MM.1S (cell line): ENCODE data around the gene POU4F1.

Experiments
- CTCF ChIP-seq: fragments of 300-600 bp; sonication (generic); IDR thresholded peaks from 2 replicates; pipeline ENCODE4 v1.5.1; 2016; ENCODE audit warnings: antibody characterized with exemption, low read length, mixed read lengths
- EZH2 ChIP-seq: fragments of 300-600 bp; sonication (generic); optimal IDR thresholded peaks from 2 replicates; pipeline ENCODE3; 2017; ENCODE audit warnings: low read depth, mild to moderate bottlenecking, antibody characterized with exemption, low read length, mixed read lengths
- EZH2phosphoT487 ChIP-seq: fragments of 300-600 bp; sonication (generic); IDR thresholded peaks from 2 replicates; pipeline ENCODE4 v1.6.1; 2018; ENCODE audit warnings: antibody characterized with exemption, low read length

- TF ChIP-seq EZH2 = no peak
- no peak for TF ChIP-seq CTCF
- TF ChIP-seq EZH2phosphoT487 = no peak
Measured at GRCh38 chr13:78607409-78608251, 4.3 kb upstream of the POU4F1 start.
